Prostate gland (tissue), 2 donors: Measurements from ENCODE around the gene ZNF219.

ENCODE experiments used
- CTCF ChIP-seq, 4 experiments: fragments of 200-600 bp in 2 of 4; fragments of 450-650 bp in 2 of 4; sonication (generic) in 2 of 4; IDR thresholded peaks; 1 replicate in 3 of 4; 2 replicates in 1 of 4; pipeline ENCODE4 v1.5.1; 2016 to 2019; ENCODE audit warnings: antibody characterized with exemption in 4 of 4, mild to moderate bottlenecking in 2 of 4, moderate library complexity in 2 of 4
- POLR2A ChIP-seq: fragments of 450-650 bp; IDR thresholded peaks from one replicate; pipeline ENCODE4 v1.6.1; 2016; ENCODE audit warnings: antibody characterized with exemption, mild to moderate bottlenecking
- POLR2AphosphoS5 ChIP-seq: sonication (generic); formaldehyde crosslinking; IDR thresholded peaks from one replicate; pipeline ENCODE4 v1.6.1; 2017; ENCODE audit warnings: antibody characterized with exemption

GRCh38 chr14:21104448-21105060 is 6.1 kb upstream of the ZNF219 start:
- TF ChIP-seq CTCF (IDR thresholded peaks at IDR 0.05) (peak; percentile 90 to 98 (median 96)), POLR2AphosphoS5 (no peak), POLR2A (no peak)
